Hepatocyte (in vitro differentiated cells): ENCODE results near the gene HIBCH.

Experiments
- CTCF ChIP-seq: fragments of 200-600 bp; sonication (generic); IDR thresholded peaks from 2 replicates; pipeline ENCODE4 v1.5.1; 2016; ENCODE audit warnings: antibody characterized with exemption, mild to moderate bottlenecking; ENCODE audit not compliant: poor library complexity
- EZH2phosphoT487 ChIP-seq: fragments of 200-600 bp; sonication (generic); IDR thresholded peaks from one replicate; pipeline ENCODE4 v1.6.1; 2018; ENCODE audit warnings: antibody characterized with exemption, mild to moderate bottlenecking, low read depth, moderate library complexity; ENCODE audit not compliant: unreplicated experiment, severe bottlenecking

GRCh38 chr2:190179754-190180312 is 139.8 kb downstream of the HIBCH start:
- TF ChIP-seq CTCF, result no peak
- no peak for TF ChIP-seq EZH2phosphoT487
